ENCODE measurements around the gene KCNAB2.

DNA sequence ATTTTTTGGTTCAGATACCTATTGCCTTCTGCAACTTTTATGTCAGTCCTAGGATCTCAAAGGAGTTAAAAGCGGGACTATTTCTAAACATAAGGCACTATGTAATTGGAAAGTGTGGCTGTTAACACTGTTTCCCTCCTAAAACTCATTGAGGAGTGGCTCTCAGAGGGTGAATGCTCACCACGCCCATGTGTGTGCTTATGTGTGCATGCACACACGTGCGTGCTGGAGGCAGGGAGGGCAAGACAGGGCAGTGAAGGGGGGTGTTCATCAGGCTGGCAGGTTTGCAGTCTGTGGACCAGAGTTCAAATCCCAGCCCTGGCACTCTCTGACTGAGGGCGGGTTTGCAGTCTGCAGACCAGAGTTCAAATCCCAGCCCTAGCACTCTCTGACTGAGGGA is 22.4 kb downstream of the KCNAB2 start:
- TF ChIP-seq YY1 (IDR thresholded peaks at IDR 0.05; ENCODE audit: insufficient read depth, insufficient read length) (no peak), ZNF274 (IDR thresholded peaks at IDR 0.05; ENCODE audit: low read depth, low read length) (no peak), SUZ12 (IDR thresholded peaks at IDR 0.05; ENCODE audit: extremely low read depth, insufficient read depth, insufficient read length) (no peak)
